ENCODE measurements around the gene LAIR2.

The LAIR2 gene

GRCh38 chr19:54470276-54470887 is 32.2 kb upstream of the LAIR2 start:
- Histone ChIP-seq H3K4me3 (ENCODE audit: insufficient read depth, low read length, poor library complexity, severe bottlenecking) (no peak overlapping the region), H2AFZ (ENCODE audit: low read depth, low read length, severe bottlenecking) (no peak overlapping the region), H3K27ac (ENCODE audit: low read depth, low read length) (no peak overlapping the region), H3K4me2 (ENCODE audit: low read depth, low read length, poor library complexity, severe bottlenecking) (no peak overlapping the region), H3F3A (ENCODE audit: insufficient read depth) (no peaks in the 10 kb centered on the region), H3K79me2 (ENCODE audit: insufficient read depth, low read length) (no peaks in the 10 kb centered on the region), H3K9ac (ENCODE audit: low read length) (no peak overlapping the region), H3K36me3 (ENCODE audit: low read length) (no peaks in the 10 kb centered on the region), H3K27me3 (ENCODE audit: low read length) (no peaks in the 10 kb centered on the region), H4K20me1 (ENCODE audit: low read depth, low read length) (no peaks in the 10 kb centered on the region), H3K9me3 (ENCODE audit: insufficient read depth, low read length) (no peaks in the 10 kb centered on the region), H3K9me2 (replicated peaks; ENCODE audit: insufficient read depth, low read length) (no peaks in the 10 kb centered on the region)
- no peak for TF ChIP-seq EZH2phosphoT487 (conservative IDR thresholded peaks at IDR 0.05; ENCODE audit: low read length)
- no peak for TF ChIP-seq CTCF (IDR thresholded peaks at IDR 0.05; ENCODE audit: insufficient read depth, low read length, poor library complexity, severe bottlenecking)

GRCh38 chr19:54470991-54471782 is 31.4 kb upstream of the LAIR2 start:
- Histone ChIP-seq H3K36me3 (ENCODE audit: low read length) (no peaks in the 10 kb centered on the region), H4K20me1 (ENCODE audit: low read depth, low read length) (no peaks in the 10 kb centered on the region), H3K27ac (ENCODE audit: low read depth, low read length) (no peak overlapping the region), H3K79me2 (ENCODE audit: insufficient read depth, low read length) (no peaks in the 10 kb centered on the region), H3K4me2 (ENCODE audit: low read depth, low read length, poor library complexity, severe bottlenecking) (no peak overlapping the region), H3K9me2 (replicated peaks; ENCODE audit: insufficient read depth, low read length) (no peaks in the 10 kb centered on the region), H3K4me3 (ENCODE audit: insufficient read depth, low read length, poor library complexity, severe bottlenecking) (no peak overlapping the region), H3F3A (ENCODE audit: insufficient read depth) (no peaks in the 10 kb centered on the region), H3K9ac (ENCODE audit: low read length) (no peak overlapping the region), H2AFZ (ENCODE audit: low read depth, low read length, severe bottlenecking) (no peak overlapping the region), H3K9me3 (ENCODE audit: insufficient read depth, low read length) (no peaks in the 10 kb centered on the region), H3K27me3 (ENCODE audit: low read length) (no peaks in the 10 kb centered on the region)
- no peak for TF ChIP-seq EZH2phosphoT487 (conservative IDR thresholded peaks at IDR 0.05; ENCODE audit: low read length)
- no peak for TF ChIP-seq CTCF (IDR thresholded peaks at IDR 0.05; ENCODE audit: insufficient read depth, low read length, poor library complexity, severe bottlenecking)

- H3K79me2 ChIP-seq (ENCODE audit: insufficient read depth, low read length): no peaks in the 10 kb centered on the region
- no peaks in the 10 kb centered on the region for H3F3A ChIP-seq (ENCODE audit: insufficient read depth)
- no peaks in the 10 kb centered on the region for H3K9me3 ChIP-seq (ENCODE audit: insufficient read depth, low read length)
- no peak within 1 kb of the TSS for H2AFZ ChIP-seq (ENCODE audit: low read depth, low read length, severe bottlenecking)
- H3K4me3 ChIP-seq (ENCODE audit: insufficient read depth, low read length, poor library complexity, severe bottlenecking): no peak within 1 kb of the TSS
- no peaks in the 10 kb centered on the region for H3K9me2 ChIP-seq (replicated peaks; ENCODE audit: insufficient read depth, low read length)
- H3K36me3 ChIP-seq (ENCODE audit: low read length): no peaks in the 10 kb centered on the region
- TF ChIP-seq EZH2phosphoT487 (conservative IDR thresholded peaks at IDR 0.05; ENCODE audit: low read length) (no peak), CTCF (IDR thresholded peaks at IDR 0.05; ENCODE audit: insufficient read depth, low read length, poor library complexity, severe bottlenecking) (no peak)
- H3K27me3 ChIP-seq (ENCODE audit: low read length): no peaks in the 10 kb centered on the region
- no peaks in the 10 kb centered on the region for H4K20me1 ChIP-seq (ENCODE audit: low read depth, low read length)
- H3K9ac ChIP-seq (ENCODE audit: low read length): no peak within 1 kb of the TSS
- no peak within 1 kb of the TSS for H3K27ac ChIP-seq (ENCODE audit: low read depth, low read length)
- no peak within 1 kb of the TSS for H3K4me2 ChIP-seq (ENCODE audit: low read depth, low read length, poor library complexity, severe bottlenecking)
Observed at GRCh38 chr19:54473071-54473891, 29.4 kb upstream of the LAIR2 start, which contains the start of gene CDC42EP5. Gene CDC42EP5, minus strand, starts transcription at chr19:54473296. Its CDS starts 7,749 bp downstream, at chr19:54465547.
